ENCODE measurements around the gene LPCAT1.
A peak's percentile ranks its signal among the peaks of the same experiment; 100 is the strongest.
"Not testable (repeated sequence)": the region's sequence is repeated elsewhere in the genome, so short reads cannot be mapped to it uniquely, and the experiment has no call there.

LPCAT1 gene

GRCh38 chr5:1480217-1480616, 43.5 kb downstream of the LPCAT1 start:
- DNase-seq (ENCODE audit: low spot score), result no peak

- peak; percentile 19 for DNase-seq (ENCODE audit: low spot score)
These were observed 44.1 kb downstream of the LPCAT1 start for GRCh38 chr5:1479581-1480188.

GRCh38 chr5:1479066-1479465, 44.7 kb downstream of the LPCAT1 start:
- DNase-seq (ENCODE audit: low spot score), result no peak

GRCh38 chr5:1478271-1479035, 45.3 kb downstream of the LPCAT1 start:
- DNase-seq (ENCODE audit: low spot score), result no peak

- no peak for DNase-seq (ENCODE audit: low spot score)
These were observed 46.4 kb downstream of the LPCAT1 start for GRCh38 chr5:1477341-1477740.

DNA sequence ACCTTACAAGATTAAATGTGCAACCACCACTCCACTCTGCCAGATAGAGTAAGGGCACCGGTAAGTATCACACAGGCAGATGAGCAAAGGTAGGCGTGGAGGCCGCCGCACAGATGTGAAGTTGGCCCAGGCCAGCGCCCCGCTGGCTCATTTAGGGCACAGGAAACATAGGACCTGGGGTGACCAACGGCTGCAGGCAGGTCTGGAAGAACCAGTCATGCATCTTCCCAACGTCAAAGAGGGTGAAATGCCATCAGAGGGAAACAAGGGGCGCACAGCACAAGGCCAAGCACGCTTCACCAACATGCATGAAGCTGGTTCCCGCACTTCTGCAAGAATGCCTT, 46.8 kb downstream of the LPCAT1 start:
- DNase-seq (ENCODE audit: low spot score), result no peak

GRCh38 chr5:1476181-1476966, 47.4 kb downstream of the LPCAT1 start:
- no peak for DNase-seq (ENCODE audit: low spot score)

GRCh38 chr5:1475544-1475900, 48.2 kb downstream of the LPCAT1 start:
- DNase-seq (ENCODE audit: low spot score), result not testable (repeated sequence)

- no peak for DNase-seq (ENCODE audit: low spot score)
These were observed 48.8 kb downstream of the LPCAT1 start for GRCh38 chr5:1474866-1475543.

- no peak for DNase-seq (ENCODE audit: low spot score)
These were observed 49.4 kb downstream of the LPCAT1 start for GRCh38 chr5:1474183-1474839.

- no peak for DNase-seq (ENCODE audit: low spot score)
These were observed 50.0 kb downstream of the LPCAT1 start for GRCh38 chr5:1473746-1474145.

DNA sequence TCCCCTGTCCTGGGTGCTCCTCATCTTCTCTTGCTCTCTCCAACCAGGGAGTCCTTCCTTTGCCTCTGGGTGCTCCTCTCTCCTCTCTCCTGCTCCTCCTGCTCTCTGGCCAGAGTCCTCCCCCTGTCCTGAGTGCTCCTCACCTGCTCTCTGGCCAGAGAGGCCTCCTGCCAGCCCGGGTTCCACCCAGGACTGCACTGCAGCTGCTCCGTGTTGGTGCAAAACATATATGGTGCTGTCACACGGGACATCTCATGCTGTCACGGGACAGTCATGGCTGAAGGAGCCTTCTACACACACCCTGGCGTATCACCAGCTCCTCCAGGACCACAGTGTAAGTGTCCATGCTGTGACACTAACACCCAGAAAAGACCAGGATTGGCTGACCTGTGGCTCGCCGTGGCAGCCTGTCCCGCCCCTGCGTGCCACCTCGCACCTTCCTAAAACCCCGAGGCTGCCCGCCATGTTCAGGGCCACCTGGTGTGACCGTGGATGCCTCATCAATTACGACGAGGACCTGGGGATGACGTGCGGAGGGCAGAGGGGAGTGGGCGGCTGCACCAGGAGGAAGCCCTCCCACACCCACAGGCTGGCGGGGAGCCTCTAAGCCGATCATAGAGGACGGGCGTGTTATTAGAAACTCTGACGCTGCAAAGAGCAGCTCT, 50.7 kb downstream of the LPCAT1 start:
- no peak for DNase-seq (ENCODE audit: low spot score)

- no peak for DNase-seq (ENCODE audit: low spot score)
These were observed 51.5 kb downstream of the LPCAT1 start for GRCh38 chr5:1471997-1472963.

- no peak for DNase-seq (ENCODE audit: low spot score)
These were observed 52.4 kb downstream of the LPCAT1 start for GRCh38 chr5:1471240-1471853.

DNA sequence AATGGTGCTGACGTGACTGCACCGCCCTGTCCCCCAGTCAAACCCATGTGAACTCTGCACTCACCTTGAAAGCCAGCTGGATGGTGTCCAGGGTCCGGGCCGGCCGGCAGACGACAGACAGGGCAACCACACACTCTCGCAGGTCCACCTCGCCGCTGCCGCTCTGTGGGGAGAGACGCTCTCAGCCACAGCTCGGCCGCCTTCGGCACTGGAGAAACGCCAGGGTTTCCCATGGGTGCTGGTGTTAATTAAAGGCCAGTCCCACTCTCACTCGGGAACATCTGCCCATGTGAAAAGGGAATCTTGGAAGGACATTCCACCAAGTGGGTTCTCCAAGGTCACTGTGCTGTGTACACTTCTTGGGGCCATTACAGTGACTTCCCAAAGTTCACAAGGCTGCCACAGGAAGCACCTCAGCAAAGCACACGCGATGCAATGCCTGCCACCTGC, 53.0 kb downstream of the LPCAT1 start:
- no peak for DNase-seq (ENCODE audit: low spot score)

DNA sequence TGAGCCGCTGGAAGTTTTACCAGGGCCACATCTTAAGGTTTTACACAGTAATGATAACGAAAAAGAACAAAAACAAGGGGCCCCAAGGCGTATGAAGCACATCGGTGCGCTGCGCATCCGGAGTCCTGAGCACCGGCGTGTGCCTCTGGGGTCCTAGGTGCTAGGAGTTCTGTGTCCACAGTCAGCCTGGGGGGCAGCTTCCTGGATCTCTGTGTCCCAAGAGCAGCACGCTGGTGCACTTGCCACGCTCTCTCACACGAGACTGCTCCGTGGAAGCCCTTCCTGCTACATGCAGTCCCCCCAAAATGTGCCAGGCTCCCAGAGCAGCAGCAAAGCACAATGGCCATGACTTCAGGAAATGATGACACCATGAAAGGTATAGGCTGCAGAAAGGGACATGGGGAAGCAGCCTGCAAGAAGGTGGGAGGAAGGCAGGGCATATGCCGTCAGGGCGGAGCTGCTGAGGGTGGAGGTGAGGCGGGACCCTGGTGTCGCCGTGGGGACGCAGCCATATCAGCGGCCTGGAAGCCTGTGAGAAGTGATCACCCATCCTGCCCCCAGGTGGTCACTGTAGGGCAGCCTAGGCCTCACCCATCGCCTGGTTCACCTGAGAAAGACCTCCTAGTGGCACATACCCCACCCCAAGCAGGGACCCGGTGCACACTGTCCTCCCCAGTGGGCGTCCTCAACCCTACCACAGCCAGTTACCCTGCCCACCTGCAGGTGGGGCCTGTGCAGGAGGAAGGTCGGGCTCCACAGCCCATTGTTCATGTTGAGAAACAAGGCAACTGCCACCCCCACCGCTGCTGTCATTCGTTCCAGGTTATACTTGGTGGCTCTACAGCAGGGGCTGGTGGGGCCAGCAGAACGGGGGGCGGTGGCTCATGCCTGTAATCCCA, 54.9 kb downstream of the LPCAT1 start:
- no peak for DNase-seq (ENCODE audit: low spot score)

DNA sequence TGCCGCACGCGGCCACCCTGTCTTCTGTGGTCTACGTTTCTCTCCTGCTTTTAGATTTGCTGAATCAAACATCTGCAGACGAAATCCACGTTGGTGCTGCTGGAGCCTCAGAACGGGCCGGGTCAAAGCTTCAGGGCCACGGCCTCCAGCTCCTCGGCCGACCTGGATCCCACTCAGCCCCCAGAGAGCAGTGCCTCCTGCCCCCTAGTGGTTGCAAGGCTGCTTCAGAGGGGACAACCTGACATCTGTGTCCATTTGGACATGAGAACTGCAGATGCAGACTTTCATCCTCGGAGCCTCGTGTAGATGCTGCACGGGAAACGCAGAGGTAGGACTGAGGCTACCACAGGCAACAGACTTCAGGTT, 55.5 kb downstream of the LPCAT1 start:
- no peak for DNase-seq (ENCODE audit: low spot score)

- no peak for DNase-seq (ENCODE audit: low spot score)
These were observed 56.2 kb downstream of the LPCAT1 start for GRCh38 chr5:1467341-1468246.
